ENCODE measurements around the gene SUSD4.
"Not testable (repeated sequence)": the region's sequence is repeated elsewhere in the genome, so short reads cannot be mapped to it uniquely, and the experiment has no call there.

SUSD4 gene

DNA sequence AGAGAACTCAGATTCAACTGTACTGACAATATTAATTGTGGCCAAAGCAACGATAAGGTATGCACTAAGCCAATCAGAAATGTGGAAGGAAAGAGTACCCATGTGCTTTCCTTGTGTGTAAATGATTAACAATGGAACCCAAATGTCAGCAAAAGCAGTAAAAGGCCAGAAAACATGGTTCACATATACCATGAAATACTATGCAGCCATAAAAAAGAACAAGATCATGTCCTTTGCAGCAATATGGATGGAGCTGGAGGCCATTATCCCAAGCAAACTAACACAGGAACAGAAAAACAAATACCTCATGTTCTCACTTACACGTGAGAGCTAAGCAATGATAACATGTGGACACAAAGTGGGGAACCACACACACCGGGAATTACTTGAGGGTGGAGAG is 78.5 kb downstream of the SUSD4 start:
- no peak for DNase-seq

- DNase-seq: not testable (repeated sequence)
These were observed 80.3 kb downstream of the SUSD4 start for GRCh38 chr1:223283697-223284096.

DNA sequence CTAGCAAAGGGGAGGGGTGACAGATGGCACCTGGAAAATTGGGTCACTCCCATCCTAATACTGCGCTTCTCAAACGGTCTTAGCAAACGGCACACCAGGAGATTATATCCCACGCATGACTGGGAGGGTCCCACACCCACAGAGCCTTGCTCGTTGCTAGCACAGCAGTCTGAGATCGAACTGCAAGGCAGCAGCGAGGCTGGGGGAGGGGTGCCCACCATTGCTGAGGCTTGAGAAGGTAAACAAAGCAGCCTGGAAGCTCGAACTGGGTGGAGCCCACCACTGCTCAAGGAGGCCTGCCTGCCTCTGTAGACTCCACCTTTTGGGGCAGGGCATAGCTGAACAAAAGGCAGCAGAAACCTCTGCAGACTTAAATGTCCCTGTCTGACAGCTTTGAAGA is 85.7 kb downstream of the SUSD4 start:
- not testable (repeated sequence) for DNase-seq

- no peak for DNase-seq
These were observed 87.9 kb downstream of the SUSD4 start for GRCh38 chr1:223276029-223276428.

DNA sequence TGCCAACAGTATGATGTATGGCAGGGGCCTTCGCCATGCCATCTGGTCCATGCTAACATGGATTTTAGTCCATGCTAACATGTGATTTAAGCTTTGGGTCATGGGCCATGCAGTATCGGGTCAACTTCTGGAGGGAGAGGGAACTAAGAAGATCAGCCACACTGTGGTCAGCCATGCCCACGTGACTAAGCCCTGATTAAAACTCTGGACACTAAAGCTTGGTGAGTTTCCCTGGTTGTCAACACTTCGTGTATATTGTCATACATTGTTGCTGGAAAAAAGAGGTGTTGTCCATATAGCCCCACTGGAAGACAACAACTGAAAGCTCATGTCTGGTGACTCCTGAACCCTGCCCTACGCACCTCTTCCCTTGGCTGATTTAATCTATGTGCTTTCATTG is 90.5 kb downstream of the SUSD4 start:
- no peak for DNase-seq

DNA sequence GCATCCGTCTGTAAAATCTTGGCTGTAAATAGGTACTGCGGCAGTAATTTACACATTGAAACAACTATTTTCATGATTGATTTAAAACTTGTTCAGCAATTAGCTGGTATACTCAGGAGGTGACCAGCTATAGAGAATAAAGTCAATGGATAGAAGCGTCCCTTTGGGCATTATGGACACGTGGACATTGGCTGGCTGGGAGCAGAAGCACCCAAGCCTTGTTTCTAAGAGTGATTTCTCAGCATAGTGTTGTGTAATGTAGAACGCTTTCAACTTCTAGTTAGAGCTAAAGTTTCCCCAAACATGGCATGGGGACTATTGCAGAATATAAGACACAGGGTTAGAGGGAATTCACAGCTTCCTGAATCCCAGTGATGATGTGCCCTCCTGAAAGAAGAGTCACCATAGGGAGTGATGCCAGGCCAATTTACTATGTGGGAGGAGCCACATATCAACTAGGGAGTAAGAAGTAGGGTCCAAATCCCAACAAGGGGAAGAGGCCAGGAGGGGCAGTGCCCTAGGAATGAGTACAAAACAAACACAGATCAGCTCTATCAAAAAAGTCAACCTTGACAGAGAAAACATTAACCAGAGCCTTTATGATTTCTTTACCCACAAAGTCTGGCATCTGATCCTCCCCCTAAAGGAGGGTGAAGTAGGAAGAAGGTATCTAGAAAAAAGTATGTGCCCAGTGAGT is 92.7 kb downstream of the SUSD4 start:
- no peak for DNase-seq

- DNase-seq: no peak
These were observed 93.8 kb downstream of the SUSD4 start for GRCh38 chr1:223270155-223270554.

DNA sequence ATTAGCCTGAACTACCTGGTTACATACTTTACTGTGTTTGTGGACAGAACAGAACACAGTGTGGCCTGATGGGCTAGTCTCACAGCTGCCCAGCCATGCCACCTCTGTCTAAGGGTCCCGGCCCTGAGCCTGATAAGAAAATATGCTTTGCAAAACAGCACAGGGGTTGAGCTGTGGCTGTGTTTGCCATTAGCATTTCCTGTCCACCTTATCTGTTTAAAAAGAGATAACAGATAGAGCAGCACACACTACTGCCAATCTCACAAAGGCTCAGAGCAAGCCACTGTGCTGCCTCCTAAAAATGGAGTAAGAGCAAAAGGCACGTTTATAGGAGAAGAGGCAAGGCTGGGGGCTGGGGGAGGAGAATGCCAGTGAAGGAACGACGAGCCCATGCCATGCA is 95.0 kb downstream of the SUSD4 start:
- no peak for DNase-seq

DNA sequence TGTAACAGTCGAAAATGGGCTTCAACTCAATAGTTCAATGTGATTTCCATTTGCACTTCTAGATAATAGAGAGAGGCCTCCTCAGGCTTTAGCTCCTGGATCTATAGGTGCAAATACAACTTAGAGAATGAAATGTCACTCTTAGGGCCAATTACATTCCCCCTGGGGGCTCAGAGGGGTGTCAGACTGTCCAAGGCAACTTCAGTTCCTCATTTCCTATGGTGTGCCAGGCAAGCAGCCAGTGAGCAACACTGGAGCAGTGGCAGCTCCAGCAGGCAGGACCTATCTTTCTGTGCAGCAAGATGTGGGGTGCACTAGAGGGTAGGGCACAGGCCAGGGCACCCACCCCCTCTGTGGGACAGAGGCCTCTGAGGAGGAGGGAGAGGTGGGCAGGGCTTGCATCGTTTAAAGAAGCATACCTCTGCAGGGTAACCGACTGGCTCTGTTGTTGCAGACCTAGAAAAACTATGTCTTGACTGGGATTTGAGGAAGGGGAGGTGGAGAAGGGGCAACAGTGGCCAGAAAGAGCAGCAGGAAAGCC is 97.3 kb downstream of the SUSD4 start:
- no peak for DNase-seq

DNA sequence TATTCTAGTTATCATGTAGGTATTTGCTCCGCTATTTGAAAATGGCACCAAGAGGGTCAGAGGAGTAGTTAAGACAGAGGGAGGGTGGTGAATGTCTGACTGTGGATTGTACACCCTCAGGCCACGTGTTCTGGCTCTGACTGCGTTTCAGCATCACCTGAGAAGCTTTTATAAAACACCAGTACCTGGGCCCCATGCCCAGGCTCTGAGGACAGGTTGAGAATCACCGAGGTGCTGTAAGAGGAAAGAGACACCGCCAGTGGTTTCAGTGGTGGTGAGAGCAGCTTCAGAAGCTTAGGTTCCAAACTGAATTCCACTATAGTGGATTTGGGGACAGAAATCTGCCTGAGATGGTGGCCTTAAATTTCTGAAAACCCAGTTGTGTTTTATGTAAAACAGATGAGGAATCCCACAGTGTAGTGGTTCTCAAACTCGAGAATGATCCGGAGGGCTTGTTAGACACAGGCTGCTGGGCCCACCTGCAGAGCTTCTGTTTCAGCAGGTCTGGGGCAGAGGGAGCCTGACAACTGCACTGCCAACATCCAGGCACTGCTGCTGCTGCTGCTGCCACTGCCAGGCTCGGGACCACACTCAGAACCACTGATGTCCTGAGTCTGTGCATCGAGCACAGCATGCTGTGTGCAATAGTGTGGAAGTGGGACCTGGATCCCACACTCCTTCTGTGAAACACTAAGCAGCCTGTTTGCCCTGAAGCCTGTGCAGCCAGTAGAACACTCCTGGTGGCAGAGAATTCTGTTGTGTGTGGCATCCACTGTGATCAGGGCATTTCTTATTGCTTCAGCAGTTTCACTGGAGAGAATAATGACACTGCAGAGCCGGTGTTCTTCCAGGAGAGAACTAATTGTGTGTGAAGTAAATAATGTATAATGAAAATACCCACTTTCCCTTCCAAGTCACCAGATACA is 98.7 kb downstream of the SUSD4 start:
- DNase-seq: no peak

DNA sequence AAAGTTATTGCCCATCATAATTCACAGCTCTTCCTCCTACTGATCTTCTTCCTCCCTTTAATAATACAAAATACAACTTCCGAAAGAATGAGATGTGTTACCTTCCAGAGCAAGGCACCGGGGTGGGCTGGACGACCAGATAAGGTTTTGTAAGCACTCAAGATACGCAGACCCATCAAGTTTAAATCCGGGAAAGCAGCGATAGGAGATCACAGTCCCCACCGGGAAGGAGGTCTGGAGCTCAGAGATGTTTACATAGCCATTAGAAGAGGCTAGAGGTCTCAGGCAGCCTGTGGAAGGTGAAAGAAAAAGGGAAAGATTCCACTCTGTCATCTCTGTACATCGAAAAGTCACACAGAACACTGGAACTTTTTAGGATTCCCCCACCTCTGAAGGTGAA is 99.4 kb downstream of the SUSD4 start:
- DNase-seq: no peak

DNA sequence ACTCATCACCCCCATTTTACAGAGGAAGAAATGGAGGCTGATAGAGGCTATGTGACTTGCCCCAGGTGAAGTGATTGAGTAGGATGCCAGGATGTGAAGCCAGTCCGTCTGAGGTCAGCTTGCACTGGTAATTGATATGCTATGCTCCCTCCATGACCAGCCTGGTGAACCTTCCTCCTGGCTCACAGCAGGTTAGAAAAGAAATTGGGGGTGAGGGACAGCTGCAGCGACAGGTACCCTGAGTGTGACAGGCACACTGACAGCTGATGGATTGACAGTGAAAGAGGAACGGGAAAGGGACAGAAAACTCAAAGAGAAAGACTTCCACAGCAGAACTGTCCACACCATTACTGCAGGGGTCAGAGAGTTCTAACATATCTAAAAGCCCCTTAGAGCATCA is 102.1 kb downstream of the SUSD4 start:
- no peak for DNase-seq

DNA sequence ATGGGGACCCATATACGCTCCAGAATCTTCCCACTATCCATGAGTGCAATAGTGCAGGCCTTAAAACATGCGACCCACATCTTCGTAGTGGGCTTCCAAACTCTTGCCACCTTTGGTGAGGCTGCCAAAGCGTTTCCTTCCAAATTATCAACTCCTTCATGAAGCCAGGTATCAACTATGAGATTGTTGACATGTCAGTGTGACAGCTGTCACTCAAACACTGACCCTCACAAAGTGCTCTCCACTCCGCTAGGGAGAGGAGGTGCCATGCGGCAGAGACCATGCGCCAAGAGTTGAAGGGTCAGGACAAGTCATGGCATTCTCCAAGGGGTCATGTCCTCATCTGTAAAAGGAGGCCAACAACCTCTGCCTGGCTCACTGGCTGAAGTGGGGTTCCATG is 103.3 kb downstream of the SUSD4 start:
- no peak for DNase-seq

DNA sequence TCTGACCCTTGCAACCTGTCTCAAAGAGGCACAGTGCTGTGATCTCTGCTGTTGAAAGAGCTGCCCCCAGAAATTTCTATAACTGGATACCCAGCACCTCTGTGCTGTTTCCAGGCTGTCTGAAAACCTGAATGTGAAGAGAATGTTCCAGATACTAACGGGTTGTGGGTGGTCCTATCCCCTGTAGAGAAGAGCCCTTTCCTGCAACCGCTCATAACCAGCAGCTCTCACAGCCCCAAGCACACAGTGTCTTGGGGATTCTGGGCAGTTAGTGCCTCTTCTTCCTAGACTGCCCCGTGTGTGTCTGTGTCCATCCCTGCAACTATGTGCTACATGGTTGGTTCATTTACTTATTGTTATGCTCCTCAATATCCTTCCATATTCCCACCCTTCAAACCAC is 104.5 kb downstream of the SUSD4 start:
- DNase-seq: no peak

DNA sequence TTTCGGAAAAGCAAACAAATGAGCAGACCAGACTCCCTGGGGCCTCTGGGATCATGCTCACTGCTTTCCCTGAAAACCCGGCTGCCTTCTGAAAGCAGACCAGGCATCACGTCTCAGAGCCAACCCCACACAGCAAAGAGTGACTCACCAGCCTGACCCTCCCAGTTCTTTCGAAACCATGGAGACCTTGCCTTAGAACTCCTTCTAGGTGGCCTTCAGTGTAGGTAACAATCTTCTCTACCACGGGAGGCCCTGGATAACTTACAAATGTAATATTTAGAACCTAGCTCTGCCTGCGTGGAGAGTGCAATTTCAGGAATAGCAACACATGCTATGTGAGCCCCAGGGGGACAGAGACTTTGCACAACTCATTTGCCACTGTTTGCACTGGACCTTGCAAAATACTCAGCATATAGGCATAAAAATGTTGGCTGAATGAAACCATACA is 105.2 kb downstream of the SUSD4 start:
- DNase-seq: no peak

GRCh38 chr1:223257856-223258550 is 106.0 kb downstream of the SUSD4 start:
- DNase-seq: no peak

- DNase-seq: no peak
These were observed 107.9 kb downstream of the SUSD4 start for GRCh38 chr1:223256034-223256433.

DNA sequence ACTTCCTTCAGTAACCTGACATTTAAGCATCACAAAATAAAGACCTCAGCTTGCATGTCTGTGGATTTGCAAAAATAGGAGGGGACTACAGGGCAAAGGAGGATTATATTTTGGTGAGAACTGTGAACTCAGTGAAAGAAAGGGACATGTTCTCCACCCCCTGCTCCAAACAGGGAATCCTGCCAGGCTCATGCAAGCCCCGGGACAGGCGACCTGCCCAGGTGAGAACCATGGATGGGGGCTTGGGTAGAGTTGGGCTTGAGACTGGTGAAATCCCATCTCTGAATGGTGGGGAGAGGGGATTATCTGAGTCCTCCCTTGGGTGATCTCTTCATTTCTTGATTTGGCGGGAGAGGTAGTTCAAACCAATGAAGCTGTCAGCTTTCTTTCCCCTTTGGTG is 110.1 kb downstream of the SUSD4 start:
- DNase-seq: no peak

GRCh38 chr1:223251387-223251786 is 112.6 kb downstream of the SUSD4 start:
- DNase-seq: not testable (repeated sequence)

DNA sequence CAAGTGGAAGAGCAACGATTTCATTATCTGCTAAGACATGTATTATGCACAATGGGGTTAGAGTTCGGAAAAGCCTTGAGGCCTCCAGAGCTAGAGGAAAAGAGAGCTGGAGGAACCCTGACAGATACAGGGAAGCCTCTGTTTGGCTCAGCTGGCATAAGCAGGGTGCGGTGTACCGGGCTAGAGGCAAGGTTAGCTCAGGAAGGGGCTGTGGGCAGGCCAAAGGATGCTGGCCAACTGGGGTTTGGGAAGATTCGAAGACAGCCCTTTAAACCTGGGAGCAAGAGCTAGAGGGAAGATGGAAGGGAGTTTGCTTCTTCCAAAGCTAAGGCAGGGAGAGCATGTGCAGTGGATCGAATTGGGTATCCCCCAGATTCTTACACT is 113.4 kb downstream of the SUSD4 start:
- DNase-seq: no peak

DNA sequence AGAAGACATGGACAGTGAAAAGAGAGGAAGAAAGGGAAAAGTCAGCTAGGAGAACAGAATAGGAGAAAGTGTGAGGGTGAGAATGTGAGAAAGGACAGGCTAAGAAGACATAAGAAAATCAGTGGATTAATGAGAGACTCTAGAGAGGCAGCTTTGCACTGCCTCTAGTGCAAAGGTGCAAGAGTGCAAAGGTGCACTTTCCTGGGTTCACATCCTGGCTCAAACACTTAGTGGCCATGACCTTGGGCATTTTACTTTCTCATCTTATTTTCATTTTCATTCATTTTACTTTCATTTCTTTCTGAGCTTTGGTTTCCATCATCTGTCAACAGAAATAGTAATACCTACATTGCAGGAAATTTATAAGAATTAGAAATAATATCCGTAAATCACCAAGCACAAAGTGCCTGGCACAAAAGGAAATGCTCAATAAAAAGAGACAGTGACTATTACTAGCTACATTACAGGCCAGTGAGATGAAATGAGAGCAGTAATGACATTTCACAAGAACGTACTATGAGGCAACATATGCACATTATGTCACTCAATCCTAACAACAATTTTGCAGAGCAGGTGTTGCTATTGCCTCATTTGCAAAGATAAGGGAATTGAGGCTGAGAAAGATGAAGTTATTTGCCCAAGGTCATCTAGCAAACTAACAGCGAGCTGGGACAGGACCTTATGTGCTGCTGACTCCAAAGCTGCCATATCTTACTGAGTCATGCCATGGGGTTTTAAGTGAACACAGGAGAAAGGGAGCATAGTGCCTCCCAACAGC is 113.9 kb downstream of the SUSD4 start:
- no peak for DNase-seq

GRCh38 chr1:223248770-223249140 is 115.2 kb downstream of the SUSD4 start:
- no peak for DNase-seq

Data from NCI-H187 treated with DMSO at 0.1 percent for 48 hours (cell line).